Transverse colon (tissue), 4 donors: ENCODE measurements around the gene GCNT2. TPM values are rescaled to one million over a fixed set of nuclear protein-coding genes. Genes with fewer than 3 reads are reported as not detected.
"Not testable (repeated sequence)": the region's sequence is repeated elsewhere in the genome, so short reads cannot be mapped to it uniquely, and the experiment has no call there.

Experiments used
- DNase-seq: peaks from one replicate; pipeline ENCODE4 v3.0.0-alpha.2; 2019
- H3K27ac ChIP-seq, 4 donors: fragments of 200-600 bp; sonication (generic); 2 replicates each; pipeline ENCODE4 v1.5.1; 2016 to 2018; ENCODE audit warnings: inconsistent platforms in 4 of 4
- H3K27me3 ChIP-seq: fragments of 200-600 bp; sonication (generic); 2 replicates; pipeline ENCODE4 v1.5.1; 2017; ENCODE audit warnings: inconsistent platforms
- H3K36me3 ChIP-seq, 4 donors: fragments of 200-600 bp; sonication (generic); 2 replicates each; pipeline ENCODE4 v1.5.1; 2017 to 2019; ENCODE audit warnings: inconsistent platforms in 4 of 4
- H3K4me1 ChIP-seq, 4 donors: fragments of 200-600 bp; sonication (generic); 2 replicates each; pipeline ENCODE4 v1.5.1; 2017 to 2020; ENCODE audit warnings: inconsistent platforms in 4 of 4
- H3K4me3 ChIP-seq, 4 donors: fragments of 200-600 bp; sonication (generic); 1 replicate in 1 of 4; 2 replicates in 3 of 4; pipeline versions ENCODE4 v1.5.1 to v1.6.1; 2017 to 2019; ENCODE audit warnings: inconsistent platforms in 4 of 4
- H3K9me3 ChIP-seq, 2 donors: fragments of 200-600 bp; sonication (generic); 2 replicates each; pipeline ENCODE4 v1.5.1; 2017 to 2019; ENCODE audit warnings: inconsistent platforms in 2 of 2
- EP300 ChIP-seq: sonication (generic); formaldehyde crosslinking; IDR thresholded peaks from one replicate; pipeline ENCODE4 v1.6.1; 2017; ENCODE audit warnings: antibody characterized with exemption, low read depth
- POLR2A ChIP-seq: fragments of 450-650 bp; IDR thresholded peaks from one replicate; pipeline ENCODE4 v1.6.1; 2016; ENCODE audit warnings: antibody characterized with exemption, mild to moderate bottlenecking, moderate library complexity
- POLR2AphosphoS5 ChIP-seq, 3 donors: sonication (generic); formaldehyde crosslinking; IDR thresholded peaks; one replicate each; pipeline ENCODE4 v1.6.1; 2016; ENCODE audit warnings: antibody characterized with exemption in 3 of 3
- WGBS, 2 donors: methylation state at CpG; one replicate each; pipeline ENCODE4 v1.1.5; 2018; ENCODE audit warnings: low coverage in 1 of 2; 5-methylcytosine and 5-hydroxymethylcytosine counted together
- in situ Hi-C, 4 donors: fragments of 200-750 bp; cut with MboI; loops; one replicate each; pipeline versions ENCODE4 v1.15.0 to v1.15.1; 2017; ENCODE audit warnings: low sequenced_read_pairs in 3 of 4, low pct_ligation_motif_present in 1 of 4, low pct_unique_long_range_greater_than_20kb in 1 of 4
- intact Hi-C: fragments of 100-400 bp; cut with DNase I; formaldehyde crosslinking; loops from one replicate; pipeline ENCODE4 v1.15.1; 2023; ENCODE audit warnings: low total_unique reads
- total RNA-seq, 4 donors: library from RNA; depleted of rRNA; stranded (reverse); fragments of >200 nt; gene quantifications; one replicate each; pipeline ENCODE4 v1.1.0, GENCODE V29; 2016
- TF ChIP-seq, protein P1 (sequence below), 5 experiments: fragments of 200-600 bp in 3 of 5; fragments of 450-650 bp in 2 of 5; sonication (generic) in 3 of 5; IDR thresholded peaks; 1 replicate in 2 of 5; 2 replicates in 3 of 5; pipeline ENCODE4 v1.5.1; 2016 to 2017; ENCODE audit warnings: antibody characterized with exemption in 5 of 5, inconsistent platforms in 3 of 5, mild to moderate bottlenecking in 2 of 5, moderate library complexity in 1 of 5

The GCNT2 gene
- total RNA-seq, 4 donors from 2014 or later: 18.7 to 53.4 (median 31.3) TPM

DNA sequence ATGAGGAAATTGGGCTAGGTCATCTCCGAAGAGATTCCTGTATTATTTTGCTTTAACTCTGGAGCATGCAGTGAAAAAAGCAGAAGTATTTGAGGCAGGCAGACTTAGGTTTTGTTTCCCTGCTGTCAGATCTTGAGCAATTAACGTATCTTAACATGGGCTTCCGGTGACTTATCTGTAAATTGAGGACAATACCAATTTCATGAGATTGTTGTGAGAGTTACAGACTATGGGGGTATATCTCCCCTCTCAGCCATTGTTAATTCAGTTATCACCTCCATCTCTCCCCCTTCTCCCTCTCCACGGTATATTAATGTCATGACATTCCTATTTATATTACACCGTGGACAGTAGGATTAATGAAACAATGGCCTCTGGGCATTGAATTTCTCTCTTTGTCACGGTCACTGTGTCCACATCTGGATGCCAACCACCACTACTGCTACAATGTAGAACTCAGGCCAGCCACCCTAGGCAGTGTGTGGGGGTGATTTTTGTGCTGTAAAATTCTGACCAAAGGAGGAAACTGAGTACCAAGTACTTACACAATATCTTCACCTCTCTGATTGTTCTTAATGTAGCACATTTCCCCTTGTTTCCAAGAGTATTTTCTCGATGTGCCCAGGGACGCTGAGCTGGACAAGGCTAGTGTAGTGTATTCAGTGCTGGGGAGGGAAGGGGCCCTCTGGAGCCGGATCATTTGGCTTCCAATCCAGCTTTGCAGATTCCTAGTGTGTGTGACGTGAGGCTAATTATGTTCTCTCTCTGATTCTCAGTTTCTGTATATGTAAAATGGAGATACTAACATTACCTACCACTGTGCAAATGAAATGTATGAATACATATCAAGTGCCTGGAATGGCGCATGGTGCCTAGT lies 77.2 kb downstream of the GCNT2 start:
- H3K27ac ChIP-seq: peak overlapping the region in 2 of 4 donors; percentile 1 to 3
- WGBS, 2 donors: 70 to 86% methylated on average over 9 to 11 of the region's 11 CpGs

DNA sequence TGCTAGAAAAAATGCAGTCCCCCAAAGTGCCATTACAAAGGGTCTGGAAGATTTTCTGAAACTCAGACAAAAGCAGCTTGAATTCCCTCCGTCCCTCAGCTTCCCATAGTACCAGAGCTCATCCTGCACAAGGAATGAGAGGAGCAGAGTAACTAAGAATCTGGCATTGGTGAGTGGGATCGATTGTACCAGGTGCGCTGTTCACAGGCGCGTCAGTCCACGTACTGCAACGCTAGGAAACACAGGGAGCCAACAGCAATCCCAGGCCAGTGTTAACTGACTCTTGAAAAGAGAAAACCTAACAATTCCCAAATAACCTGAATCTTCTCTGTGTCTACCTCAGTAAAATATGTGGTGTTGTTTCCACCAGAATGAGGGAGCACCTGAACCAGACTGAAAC lies 77.9 kb downstream of the GCNT2 start:
- in situ Hi-C loops (no loop called here), intact Hi-C loops (no loop called here)
- Histone ChIP-seq H3K27me3 (no peaks in the 10 kb centered on the region), H3K27ac (no peak overlapping the region), H3K36me3 (no peaks in the 10 kb centered on the region), H3K9me3 (no peaks in the 10 kb centered on the region), H3K4me1 (peaks cover 0 to 12% (median 3%) of the 10 kb centered on the region in 4 donors), H3K4me3 (no peak overlapping the region)
- 92% methylated on average over 7 of the region's 7 CpGs; no CpG with 5 or more reads in 1 of the 2 donors for WGBS, 2 donors
- TF ChIP-seq POLR2AphosphoS5 (IDR thresholded peaks at IDR 0.05) (no peak), POLR2A (no peak), EP300 (no peak)
- TF ChIP-seq, protein P1, sequence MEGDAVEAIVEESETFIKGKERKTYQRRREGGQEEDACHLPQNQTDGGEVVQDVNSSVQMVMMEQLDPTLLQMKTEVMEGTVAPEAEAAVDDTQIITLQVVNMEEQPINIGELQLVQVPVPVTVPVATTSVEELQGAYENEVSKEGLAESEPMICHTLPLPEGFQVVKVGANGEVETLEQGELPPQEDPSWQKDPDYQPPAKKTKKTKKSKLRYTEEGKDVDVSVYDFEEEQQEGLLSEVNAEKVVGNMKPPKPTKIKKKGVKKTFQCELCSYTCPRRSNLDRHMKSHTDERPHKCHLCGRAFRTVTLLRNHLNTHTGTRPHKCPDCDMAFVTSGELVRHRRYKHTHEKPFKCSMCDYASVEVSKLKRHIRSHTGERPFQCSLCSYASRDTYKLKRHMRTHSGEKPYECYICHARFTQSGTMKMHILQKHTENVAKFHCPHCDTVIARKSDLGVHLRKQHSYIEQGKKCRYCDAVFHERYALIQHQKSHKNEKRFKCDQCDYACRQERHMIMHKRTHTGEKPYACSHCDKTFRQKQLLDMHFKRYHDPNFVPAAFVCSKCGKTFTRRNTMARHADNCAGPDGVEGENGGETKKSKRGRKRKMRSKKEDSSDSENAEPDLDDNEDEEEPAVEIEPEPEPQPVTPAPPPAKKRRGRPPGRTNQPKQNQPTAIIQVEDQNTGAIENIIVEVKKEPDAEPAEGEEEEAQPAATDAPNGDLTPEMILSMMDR (IDR thresholded peaks at IDR 0.05): no peak
- DNase-seq: no peak

More for the DNA sequence above, 77.2 kb downstream of the GCNT2 start:
- H3K36me3 ChIP-seq: no peaks in the 10 kb centered on the region
- H3K9me3 ChIP-seq: no peaks in the 10 kb centered on the region
- peaks cover 0 to 12% (median 3%) of the 10 kb centered on the region in 4 donors for H3K4me1 ChIP-seq
- H3K27me3 ChIP-seq: no peaks in the 10 kb centered on the region
- H3K4me3 ChIP-seq: no peak overlapping the region
- in situ Hi-C loops (no loop called here), intact Hi-C loops (no loop called here)
- TF ChIP-seq EP300 (no peak), POLR2A (no peak), POLR2AphosphoS5 (IDR thresholded peaks at IDR 0.05) (no peak)
- TF ChIP-seq, protein P1 (IDR thresholded peaks at IDR 0.05): no peak
- DNase-seq: no peak

DNA sequence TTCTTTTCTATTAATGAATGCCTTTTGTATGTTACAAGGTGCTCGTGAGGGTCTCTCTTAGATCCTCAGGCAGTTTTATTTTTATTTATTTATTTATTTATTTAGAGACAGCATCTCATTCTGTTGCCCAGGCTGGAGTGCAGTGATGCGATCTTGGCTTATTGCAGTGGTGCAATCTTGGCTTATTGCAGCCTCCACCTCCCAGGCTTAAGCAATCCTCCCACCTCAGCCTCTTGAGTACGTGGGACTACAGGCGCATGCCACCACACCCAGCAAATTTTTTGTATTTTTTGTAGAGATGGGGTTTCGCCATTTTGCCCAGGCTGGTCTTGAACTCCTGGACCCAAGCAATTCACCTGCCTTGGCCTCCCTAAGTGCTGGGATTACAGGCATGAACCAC lies 79.5 kb downstream of the GCNT2 start:
- H3K36me3 ChIP-seq, H3K27ac ChIP-seq, DNase-seq, in situ Hi-C loops, H3K4me3 ChIP-seq, H3K27me3 ChIP-seq, H3K9me3 ChIP-seq: not testable (repeated sequence)
- intact Hi-C loops: loop anchor here (5.0 kb wide), 1 partner anchor 672 kb away; no protein-coding TSS in a partner anchor
- H3K4me1 ChIP-seq: peaks cover 0 to 12% (median 3%) of the 10 kb centered on the region in 4 donors
- WGBS, 2 donors: 79 to 91% methylated on average over 2 to 5 of the region's 5 CpGs

DNA sequence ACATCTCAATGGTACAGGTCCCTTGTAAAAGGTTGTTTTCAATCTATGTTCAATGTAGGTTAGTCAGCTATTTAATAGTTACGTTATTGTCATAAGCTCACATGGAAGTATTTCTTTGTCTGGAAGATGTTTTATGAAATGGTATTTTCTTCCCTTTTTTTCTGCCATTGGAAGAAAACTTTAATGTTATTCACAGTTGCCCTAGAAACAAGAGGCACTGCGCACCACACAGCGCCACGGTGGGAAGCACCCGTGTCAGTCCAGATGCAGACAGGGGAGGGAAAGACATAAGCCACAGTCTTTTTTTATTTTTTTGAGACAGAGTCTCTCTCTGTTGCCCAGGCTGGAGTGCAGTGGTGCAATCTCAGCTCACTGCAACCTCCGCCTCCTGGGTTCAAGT lies 82.1 kb downstream of the GCNT2 start:
- no peak overlapping the region for H3K27ac ChIP-seq
- TF ChIP-seq EP300 (no peak), POLR2AphosphoS5 (IDR thresholded peaks at IDR 0.05) (no peak), POLR2A (no peak)
- TF ChIP-seq, protein P1 (IDR thresholded peaks at IDR 0.05): no peak
- intact Hi-C loops (loop anchor here (5.0 kb wide), 1 partner anchor 669 kb away; no protein-coding TSS in a partner anchor), in situ Hi-C loops (no loop called here)
- H3K4me1 ChIP-seq: peaks cover 0 to 5% (median 0%) of the 10 kb centered on the region in 4 donors
- H3K27me3 ChIP-seq: no peaks in the 10 kb centered on the region
- DNase-seq: no peak
- H3K9me3 ChIP-seq: no peaks in the 10 kb centered on the region
- H3K36me3 ChIP-seq: no peaks in the 10 kb centered on the region
- no peak overlapping the region for H3K4me3 ChIP-seq
- WGBS, 2 donors: 68 to 87% methylated on average over 6 of the region's 6 CpGs
